Duodenal mucosa (tissue), 2 donors: ENCODE measurements around the gene FNDC3A.
A peak's percentile ranks its signal among the peaks of the same experiment; 100 is the strongest.

Experiments
- H3K27ac ChIP-seq: one replicate; pipeline ENCODE4 v1.7.0; 2013; ENCODE audit warnings: low read depth, low read length
- H3K27me3 ChIP-seq, 2 donors: one replicate each; pipeline ENCODE4 v1.7.0; 2013; ENCODE audit warnings: low read length in 2 of 2, control low read depth in 1 of 2; ENCODE audit not compliant: insufficient read depth in 2 of 2, control insufficient read depth in 1 of 2
- H3K36me3 ChIP-seq, 2 donors: one replicate each; pipeline ENCODE4 v1.7.0; 2013; ENCODE audit warnings: low read length in 2 of 2, control low read depth in 1 of 2; ENCODE audit not compliant: insufficient read depth in 2 of 2, control insufficient read depth in 1 of 2
- H3K4me1 ChIP-seq, 2 donors: one replicate each; pipeline ENCODE4 v1.7.0; 2013; ENCODE audit warnings: low read length in 2 of 2, control low read depth in 1 of 2; ENCODE audit not compliant: insufficient read depth in 2 of 2, control insufficient read depth in 1 of 2
- H3K4me3 ChIP-seq, 2 donors: one replicate each; pipeline ENCODE4 v1.7.0; 2013; ENCODE audit warnings: low read length in 2 of 2, low read depth in 1 of 2
- H3K9ac ChIP-seq, 2 donors: one replicate each; pipeline ENCODE4 v1.7.0; 2013; ENCODE audit warnings: low read length in 2 of 2, low read depth in 1 of 2
- H3K9me3 ChIP-seq, 2 donors: one replicate each; pipeline ENCODE4 v1.7.0; 2013; ENCODE audit warnings: low read length in 2 of 2, control low read depth in 1 of 2; ENCODE audit not compliant: control insufficient read depth in 1 of 2

The FNDC3A gene

DNA sequence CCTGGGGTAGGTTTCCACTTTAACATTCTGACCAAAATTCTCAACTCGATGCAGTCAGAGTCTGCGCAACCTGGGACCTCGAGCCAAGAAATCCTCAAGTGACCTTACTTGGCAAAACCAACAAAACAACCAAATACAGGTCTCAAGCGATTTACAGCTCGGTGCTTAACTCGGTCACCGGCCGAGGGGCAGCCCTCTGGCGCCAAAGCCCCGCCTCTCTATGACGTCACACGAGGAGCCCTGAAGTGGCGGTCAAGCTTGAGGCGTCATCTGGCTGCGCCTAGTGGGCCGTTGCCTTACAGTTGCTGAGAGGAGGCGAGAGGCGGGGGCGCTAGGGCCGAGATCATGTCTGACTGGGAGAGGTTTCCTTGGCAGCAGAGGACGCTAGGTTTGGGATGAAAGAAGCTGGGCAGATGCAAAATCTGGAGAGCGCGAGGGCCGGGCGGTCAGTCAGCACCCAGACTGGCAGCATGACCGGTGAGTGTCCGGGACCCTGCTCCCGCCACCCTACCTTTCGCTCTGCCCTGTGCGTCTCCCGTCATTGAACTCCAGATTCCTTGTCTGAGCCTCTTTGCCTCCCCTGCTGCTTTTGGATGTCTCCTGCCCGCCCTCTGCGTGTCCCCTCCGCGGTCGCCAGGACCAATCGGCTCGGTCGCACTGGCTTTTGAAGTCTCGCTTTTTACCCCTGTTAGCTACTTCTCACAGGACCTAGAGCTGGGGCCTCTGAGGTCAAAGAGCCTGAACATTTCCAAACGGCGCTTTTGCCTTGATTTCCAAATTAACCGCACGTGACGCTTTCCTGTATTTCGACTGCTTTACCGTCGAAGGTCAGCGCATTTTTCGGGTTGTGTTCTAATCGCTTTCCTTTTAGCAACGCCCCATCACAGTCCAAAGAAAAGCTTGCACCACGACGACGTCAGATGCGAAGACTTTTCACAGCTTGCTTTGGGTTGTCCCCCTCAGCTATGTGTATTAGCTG is 272.2 kb downstream of the FNDC3A start, which contains the start of gene CDADC1:
Gene CDADC1, plus strand, starts transcription at position 283 of the 979 bp plus-strand sequence. Its CDS starts 113 bp downstream, at position 396.
- Histone ChIP-seq H3K4me3 (peak within 1 kb of the TSS; percentile 88 to 100), H3K4me1 (peaks cover 5 to 9% of the 10 kb centered on the region in 2 donors), H3K9me3 (no peaks in the 10 kb centered on the region), H3K27ac (peak within 1 kb of the TSS; percentile 78), H3K36me3 (peaks cover 0 to 4% of the 10 kb centered on the region in 2 donors), H3K9ac (peak within 1 kb of the TSS; percentile 81 to 97), H3K27me3 (no peaks in the 10 kb centered on the region)

DNA sequence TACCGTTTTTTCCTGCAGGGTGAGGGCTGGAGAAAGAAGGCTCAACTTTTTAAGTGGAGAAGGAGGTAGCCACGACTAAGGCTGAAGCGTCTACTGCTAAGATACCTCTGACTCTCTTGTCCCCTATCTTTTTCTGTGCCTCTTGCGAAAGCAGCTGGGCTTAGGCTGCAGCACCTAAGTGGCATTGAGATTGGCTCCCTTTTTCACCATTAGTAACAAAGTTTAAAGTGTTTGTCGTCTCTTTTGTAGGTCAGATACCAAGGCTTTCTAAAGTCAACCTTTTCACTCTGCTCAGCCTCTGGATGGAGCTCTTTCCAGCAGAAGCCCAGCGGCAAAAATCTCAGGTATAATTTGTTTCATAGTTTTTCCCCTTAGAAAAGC is 272.9 kb downstream of the FNDC3A start:
- Histone ChIP-seq H3K9ac (peak overlapping the region; percentile 81 to 97), H3K27ac (peak overlapping the region; percentile 78), H3K4me1 (peaks cover 5 to 9% of the 10 kb centered on the region in 2 donors), H3K9me3 (no peaks in the 10 kb centered on the region), H3K36me3 (peaks cover 0 to 4% of the 10 kb centered on the region in 2 donors), H3K4me3 (peak overlapping the region; percentile 88 to 100), H3K27me3 (no peaks in the 10 kb centered on the region)

DNA sequence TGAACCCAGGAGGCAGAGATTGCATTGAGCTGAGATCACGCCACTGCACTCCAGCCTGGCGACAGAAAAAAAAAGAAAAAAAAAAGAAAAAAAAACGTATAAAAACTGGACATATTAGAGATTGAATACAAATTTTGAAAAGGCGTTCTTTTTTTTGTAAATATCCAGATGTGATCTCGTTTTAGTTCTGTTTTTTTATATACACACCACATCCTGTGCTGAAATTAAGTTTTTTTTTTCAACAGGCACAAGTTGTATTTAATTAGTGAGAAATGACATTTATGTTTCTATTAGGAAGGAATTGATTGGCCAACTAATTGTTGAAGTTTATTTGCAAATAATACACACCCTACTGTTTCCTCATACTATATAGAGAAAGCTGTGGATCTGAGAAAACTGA is 275.6 kb downstream of the FNDC3A start:
- peaks cover 8 to 13% of the 10 kb centered on the region in 2 donors for H3K36me3 ChIP-seq
- no peak overlapping the region for H3K9ac ChIP-seq
- H3K4me3 ChIP-seq, result no peak overlapping the region
- H3K27ac ChIP-seq, result no peak overlapping the region
- no peaks in the 10 kb centered on the region for H3K9me3 ChIP-seq
- no peaks in the 10 kb centered on the region for H3K27me3 ChIP-seq
- peaks cover 5% of the 10 kb centered on the region in 2 donors for H3K4me1 ChIP-seq

DNA sequence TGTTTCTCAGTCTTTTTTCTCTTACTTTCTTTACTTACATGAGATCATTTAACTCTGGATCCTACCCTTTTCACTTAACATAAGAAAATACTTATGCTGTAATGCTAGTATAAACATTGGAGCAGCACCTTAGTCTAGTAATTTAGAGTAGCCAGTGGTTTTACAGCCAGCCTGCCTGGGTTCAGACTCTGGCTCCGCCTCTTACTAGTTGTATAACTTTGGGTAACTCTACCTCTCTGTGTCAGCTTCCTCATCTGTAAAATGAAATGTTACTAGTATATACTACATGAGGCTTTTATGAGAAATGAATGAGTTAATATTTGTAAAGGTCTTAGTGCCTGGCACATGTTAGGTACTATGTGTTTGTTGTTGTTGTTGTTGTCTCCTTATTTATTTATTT is 277.6 kb downstream of the FNDC3A start:
- Histone ChIP-seq H3K9me3 (no peaks in the 10 kb centered on the region), H3K36me3 (peaks cover 8 to 13% of the 10 kb centered on the region in 2 donors), H3K4me3 (no peak overlapping the region), H3K9ac (no peak overlapping the region), H3K4me1 (peaks cover 0 to 5% of the 10 kb centered on the region in 2 donors), H3K27me3 (no peaks in the 10 kb centered on the region), H3K27ac (no peak overlapping the region)

DNA sequence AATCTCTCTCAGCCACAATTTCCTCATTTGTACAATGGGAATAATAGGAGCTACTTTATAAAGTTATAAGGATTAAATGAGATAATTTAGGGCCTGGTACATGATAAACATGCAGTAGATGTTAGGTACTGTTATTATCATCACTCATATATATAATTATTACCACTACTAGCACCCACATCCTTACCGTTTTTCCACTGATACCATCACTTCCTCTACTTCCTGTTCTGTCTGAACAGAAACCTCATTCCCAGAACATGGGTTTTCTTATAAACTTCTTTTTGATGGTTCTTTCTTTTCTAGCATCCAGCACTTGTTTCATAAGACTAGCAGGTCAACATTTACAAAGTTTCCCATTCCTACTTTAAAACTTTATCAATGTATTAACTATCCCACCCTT is 278.3 kb downstream of the FNDC3A start:
- Histone ChIP-seq H3K9me3 (no peaks in the 10 kb centered on the region), H3K27me3 (no peaks in the 10 kb centered on the region), H3K9ac (no peak overlapping the region), H3K4me1 (no peaks in the 10 kb centered on the region), H3K4me3 (no peak overlapping the region), H3K36me3 (peaks cover 8 to 13% of the 10 kb centered on the region in 2 donors), H3K27ac (no peak overlapping the region)

DNA sequence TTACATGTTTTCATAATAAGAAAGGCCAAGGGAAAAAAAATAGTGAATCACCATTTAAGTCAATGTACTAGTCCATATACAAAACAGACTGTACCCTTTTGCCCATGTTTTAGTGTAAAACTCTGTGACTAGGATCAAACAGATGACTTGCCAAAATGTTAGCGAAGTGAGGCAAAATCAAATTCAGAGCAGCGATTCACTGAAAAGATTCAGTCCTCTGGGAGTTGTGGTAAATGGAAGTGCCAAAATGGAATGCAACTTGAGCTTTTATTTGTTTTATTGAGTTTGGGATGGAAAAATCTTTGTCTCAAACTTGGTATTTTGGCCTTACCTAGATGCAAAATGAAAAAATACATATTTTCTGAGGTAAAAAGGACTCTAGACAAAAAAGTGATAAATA is 281.1 kb downstream of the FNDC3A start:
- no peaks in the 10 kb centered on the region for H3K9me3 ChIP-seq
- no peak overlapping the region for H3K4me3 ChIP-seq
- H3K4me1 ChIP-seq, result no peaks in the 10 kb centered on the region
- H3K27me3 ChIP-seq, result no peaks in the 10 kb centered on the region
- no peak overlapping the region for H3K27ac ChIP-seq
- peaks cover 15 to 18% of the 10 kb centered on the region in 2 donors for H3K36me3 ChIP-seq
- H3K9ac ChIP-seq, result no peak overlapping the region

DNA sequence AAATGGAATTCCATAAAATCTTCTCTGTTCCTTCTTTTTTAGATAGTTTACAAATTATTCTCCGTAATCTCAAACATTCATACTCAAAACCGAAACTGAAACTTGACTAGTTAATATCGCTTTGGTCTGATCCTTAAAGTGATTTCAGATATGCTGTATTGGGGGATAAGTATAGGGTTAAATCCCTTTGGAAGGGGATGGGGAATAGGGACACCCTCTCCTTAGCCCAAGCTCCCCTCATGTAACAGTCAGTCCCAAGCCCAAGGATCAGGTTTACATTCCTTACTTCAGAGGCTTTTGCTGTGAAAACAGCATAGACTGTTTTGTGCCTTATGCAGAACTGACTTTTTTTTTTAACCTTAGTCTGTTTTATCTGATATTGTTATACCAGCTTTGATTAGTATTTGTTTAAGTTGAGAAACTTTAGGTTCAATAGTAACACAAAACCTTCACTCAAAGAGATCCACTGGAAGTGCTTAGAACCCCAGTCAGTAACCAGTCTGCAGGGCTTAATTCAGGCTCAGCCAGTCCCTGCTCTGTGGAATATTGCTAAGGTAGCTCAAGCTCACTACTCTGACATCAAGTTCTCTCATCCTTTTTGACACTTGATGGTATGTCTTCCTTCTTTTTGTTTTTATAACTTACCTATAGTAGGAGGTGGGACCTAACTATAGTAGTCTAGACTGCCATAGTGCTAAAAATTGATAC is 282.5 kb downstream of the FNDC3A start:
- Histone ChIP-seq H3K4me1 (no peaks in the 10 kb centered on the region), H3K4me3 (peak overlapping the region; percentile 48 to 71), H3K27me3 (no peaks in the 10 kb centered on the region), H3K9ac (peak overlapping the region in 1 of 2 donors; percentile 69), H3K36me3 (peaks cover 14 to 24% of the 10 kb centered on the region in 2 donors), H3K27ac (peak overlapping the region; percentile 37), H3K9me3 (no peaks in the 10 kb centered on the region)
